HepG2 (cell line): ENCODE data around the gene HYLS1. TPM values are rescaled to one million over a fixed set of nuclear protein-coding genes. Genes with fewer than 3 reads are reported as not detected.

ENCODE experiments used
- ATAC-seq: fragments of 200-7000 bp; cut with Tn5 transposase; 3 replicates; pipeline ENCODE4 v1.9.1; 2020; ENCODE audit warnings: mild to moderate bottlenecking, moderate library complexity
- BruUV-seq: library from RNA; stranded (reverse); fragments of 400-500 nt; replicated peaks from 2 replicates; lab custom pipeline; 2021; lab: Mats Ljungman, UMichigan
- CTCF ChIA-PET: fragments of 300-600 bp; formaldehyde crosslinking; extraction: SDS; loops from one replicate; lab custom pipeline; 2021; ENCODE audit warnings: low total read pairs, inconsistent platforms, low intra/inter-chr PET ratio; lab: Yijun Ruan, JAX
- POLR2A ChIA-PET: fragments of 350-600 bp; sonication (Branson Sonifier 250); formaldehyde crosslinking; loops from one replicate; lab custom pipeline; 2020; ENCODE audit warnings: antibody characterized with exemption, inconsistent platforms; lab: Yijun Ruan, JAX
- DNase-seq: peaks from one replicate; pipeline ENCODE4 v3.0.0-alpha.2; 2015; ENCODE audit warnings: low spot score
- FAIRE-seq: peaks from 3 replicates; lab custom pipeline; 2011; peaks lifted over from hg19 to GRCh38; lab: Jason Lieb, UNC
- H2AFZ ChIP-seq: one replicate; pipeline ENCODE4 v1.6.1; 2011; ENCODE audit warnings: low read length, inconsistent platforms
- H3K27ac ChIP-seq: fragments of 300-600 bp; 3 replicates; pipeline ENCODE4 v1.8.0; 2011; ENCODE audit warnings: mixed run types, mild to moderate bottlenecking, mixed read lengths, low read length, inconsistent platforms; ENCODE audit not compliant: insufficient read depth; ENCODE audit errors: extremely low read length
- H3K27me3 ChIP-seq, 2 experiments: fragments of 200-600 bp in 1 of 2; 2 replicates in 1 of 2; 3 replicates in 1 of 2; pipeline versions ENCODE4 v1.6.0 to v1.8.0; 2011; ENCODE audit warnings: low read length in 2 of 2, mild to moderate bottlenecking in 2 of 2, moderate library complexity in 2 of 2, inconsistent platforms in 1 of 2; ENCODE audit not compliant: insufficient read depth in 2 of 2, control insufficient read depth in 1 of 2
- H3K36me3 ChIP-seq, 2 experiments: fragments of 200-600 bp in 1 of 2; replicated peaks in 1 of 2; 2 replicates in 1 of 2; 3 replicates in 1 of 2; pipeline versions ENCODE4 v1.5.1 to v1.8.0; 2011; ENCODE audit warnings: low read length in 2 of 2, inconsistent platforms in 1 of 2; ENCODE audit not compliant: insufficient read depth in 2 of 2, control insufficient read depth in 1 of 2
- H3K4me1 ChIP-seq: 2 replicates; pipeline ENCODE4 v1.5.1; 2012; ENCODE audit warnings: low read length, inconsistent platforms; ENCODE audit not compliant: insufficient read depth
- H3K4me2 ChIP-seq: 2 replicates; pipeline ENCODE4 v1.6.0; 2011; ENCODE audit warnings: low read depth, low read length, inconsistent platforms
- H3K4me3 ChIP-seq, 3 experiments: fragments of 200-600 bp in 1 of 3; sonication (generic), shearing (Covaris generic) in 1 of 3; replicated peaks in 1 of 3; 2 replicates each; pipeline ENCODE4 v1.5.1; 2011 to 2016; ENCODE audit warnings: low read length in 3 of 3, inconsistent platforms in 2 of 3, low read depth in 2 of 3, mild to moderate bottlenecking in 2 of 3, control low read depth in 1 of 3, mixed read lengths in 1 of 3; ENCODE audit not compliant: insufficient read depth in 1 of 3
- H3K79me2 ChIP-seq: one replicate; pipeline ENCODE4 v1.6.1; 2011; ENCODE audit warnings: low read length, inconsistent platforms; ENCODE audit not compliant: insufficient read depth
- H3K9ac ChIP-seq: 2 replicates; pipeline ENCODE4 v1.6.0; 2011; ENCODE audit warnings: mild to moderate bottlenecking, low read depth, low read length, inconsistent platforms; ENCODE audit not compliant: insufficient read depth
- H3K9me3 ChIP-seq: 2 replicates; pipeline ENCODE4 v1.5.1; 2012; ENCODE audit warnings: mild to moderate bottlenecking, low read length
- H4K20me1 ChIP-seq: 2 replicates; pipeline ENCODE4 v1.6.0; 2011; ENCODE audit warnings: inconsistent platforms, mild to moderate bottlenecking, low read length, moderate library complexity; ENCODE audit not compliant: insufficient read depth
- CBX2 ChIP-seq, 2 experiments: fragments of 200-600 bp in 1 of 2; sonication (generic); formaldehyde crosslinking in 1 of 2; IDR thresholded peaks; 2 replicates each; pipeline versions ENCODE4 v1.7.0 to v1.8.1; 2018 to 2022; ENCODE audit warnings: low read depth in 2 of 2, low read length in 1 of 2, mild to moderate bottlenecking in 1 of 2, missing genetic modification reagents in 1 of 2
- CTCF ChIP-seq: sonication (generic); formaldehyde crosslinking; IDR thresholded peaks from 2 replicates; pipeline ENCODE4 v1.5.0; 2020; ENCODE audit warnings: mild to moderate bottlenecking, missing genetic modification reagents, moderate library complexity
- HIVEP1 ChIP-seq: sonication (generic); formaldehyde crosslinking; IDR thresholded peaks from 2 replicates; pipeline ENCODE4 v1.4.0; 2020; ENCODE audit warnings: mild to moderate bottlenecking, missing genetic modification reagents
- HMGXB4 ChIP-seq, 2 experiments: sonication (generic) in 1 of 2; formaldehyde crosslinking in 1 of 2; IDR thresholded peaks; 2 replicates each; pipeline versions ENCODE4 v1.4.0 to v1.6.1; 2018 to 2020; ENCODE audit warnings: missing genetic modification reagents in 2 of 2, borderline replicate concordance in 1 of 2, low read depth in 1 of 2, mild to moderate bottlenecking in 1 of 2, missing biosample characterization in 1 of 2
- HOXA5 ChIP-seq: sonication (generic); formaldehyde crosslinking; IDR thresholded peaks from 2 replicates; pipeline ENCODE4 v1.4.0; 2020; ENCODE audit warnings: missing genetic modification reagents
- MAF1 ChIP-seq: sonication (generic); formaldehyde crosslinking; IDR thresholded peaks from 2 replicates; pipeline ENCODE4 v1.5.0; 2020; ENCODE audit warnings: missing genetic modification reagents, borderline replicate concordance
- NFIC ChIP-seq: IDR thresholded peaks from 2 replicates; pipeline ENCODE4 v1.6.1; 2012; ENCODE audit warnings: mild to moderate bottlenecking, low read length, inconsistent platforms
- NR0B2 ChIP-seq: sonication (generic); formaldehyde crosslinking; IDR thresholded peaks from 2 replicates; pipeline ENCODE4 v1.4.0; 2020; ENCODE audit warnings: mild to moderate bottlenecking, missing genetic modification reagents
- PAWR ChIP-seq: sonication (generic); formaldehyde crosslinking; IDR thresholded peaks from 2 replicates; pipeline ENCODE4 v1.4.0; 2020; ENCODE audit warnings: missing genetic modification reagents, mild to moderate bottlenecking, borderline replicate concordance
- PRPF4 ChIP-seq: fragments of 200-400 bp; formaldehyde crosslinking; IDR thresholded peaks from 2 replicates; pipeline ENCODE4 v1.6.1; 2016; ENCODE audit warnings: low read length, low read depth; ENCODE audit not compliant: poor library complexity, severe bottlenecking
- SIX1 ChIP-seq: sonication (generic); formaldehyde crosslinking; IDR thresholded peaks from 2 replicates; pipeline ENCODE4 v1.4.0; 2020; ENCODE audit warnings: missing genetic modification reagents, borderline replicate concordance
- TAF1 ChIP-seq: sonication (generic); formaldehyde crosslinking; IDR thresholded peaks from 2 replicates; pipeline ENCODE4 v1.4.0; 2020; ENCODE audit warnings: missing genetic modification reagents
- ZBTB3 ChIP-seq: sonication (generic); formaldehyde crosslinking; IDR thresholded peaks from 2 replicates; pipeline ENCODE4 v1.4.0; 2020; ENCODE audit warnings: low read depth, mild to moderate bottlenecking, moderate library complexity, missing genetic modification reagents, borderline replicate concordance
- ZNF251 ChIP-seq: sonication (generic); formaldehyde crosslinking; IDR thresholded peaks from 2 replicates; pipeline ENCODE4 v1.9.0; 2021; ENCODE audit warnings: mild to moderate bottlenecking, missing genetic modification reagents
- ZNF546 ChIP-seq: sonication (generic); formaldehyde crosslinking; conservative IDR thresholded peaks from 2 replicates; pipeline ENCODE4 v1.8.1; 2023; ENCODE audit warnings: mild to moderate bottlenecking, missing genetic modification reagents
- ZNF597 ChIP-seq: sonication (generic); formaldehyde crosslinking; IDR thresholded peaks from 2 replicates; pipeline ENCODE4 v1.5.0; 2020; ENCODE audit warnings: missing genetic modification reagents
- ZNF670 ChIP-seq: sonication (generic); formaldehyde crosslinking; IDR thresholded peaks from 2 replicates; pipeline ENCODE4 v1.8.0; 2022; ENCODE audit warnings: mild to moderate bottlenecking, missing genetic modification reagents, borderline replicate concordance
- ZNF740 ChIP-seq: sonication (generic); formaldehyde crosslinking; IDR thresholded peaks from 2 replicates; pipeline ENCODE4 v1.4.0; 2020; ENCODE audit warnings: missing genetic modification reagents
- WGBS: methylation state at CpG from one replicate; pipeline ENCODE4 v1.1.6; 2017; ENCODE audit warnings: low lambda C conversion rate; 5-methylcytosine and 5-hydroxymethylcytosine counted together
- in situ Hi-C: cut with HindIII; loops from 2 replicates; pipeline ENCODE4 v1.10.0; 2017; ENCODE audit warnings: low pct_unique_long_range_greater_than_20kb; ENCODE audit not compliant: extremely low pct_ligation_motif_present
- intact Hi-C: fragments of 100-400 bp; cut with micrococcal nuclease; formaldehyde crosslinking; loops from one replicate; pipeline ENCODE4 v1.10.0; 2022; ENCODE audit not compliant: unreplicated experiment
- polyA plus RNA-seq, 8 experiments: library from polyadenylated mRNA; depleted of rRNA in 3 of 8; stranded (reverse) in 7 of 8; unstranded in 1 of 8; fragments of >200 nt; fragmentation: Illumina TruSeq in 4 of 8; extraction: Trizol in 4 of 8; gene quantifications; 2 replicates each; pipeline versions ENCODE4 v1.2.1 to v1.2.3, GENCODE V29; 2011 to 2016; ENCODE audit warnings: low read depth in 4 of 8, missing spikeins in 1 of 8, mixed read lengths in 1 of 8; ENCODE audit not compliant: insufficient read depth in 1 of 8
- total RNA-seq, 5 experiments: library from RNA; depleted of rRNA; stranded (reverse); fragments of >200 nt; fragmentation: Illumina TruSeq; extraction: Trizol; gene quantifications; 2 replicates each; pipeline ENCODE4 v1.2.3, GENCODE V29; 2016; ENCODE audit warnings: low read depth in 1 of 5

HYLS1 gene
- total and polyA plus RNA-seq, 2 of the 13 experiments (the other 11 are each of a cell fraction or from before 2014, with no cell fraction given): 1.3 to 3.8 TPM

- H3K27ac ChIP-seq: no peak overlapping the region
- 30% methylated on average over 3 of the region's 3 CpGs for WGBS
- no peak overlapping the region for H3K9ac ChIP-seq
- CTCF ChIA-PET: no interaction called here
- H3K4me1 ChIP-seq: peaks cover 32% of the 10 kb centered on the region
- TF ChIP-seq ZNF546 (CRISPR knock-in tag) (no peak), PAWR (CRISPR knock-in tag) (no peak), PRPF4 (no peak), SIX1 (CRISPR knock-in tag) (no peak), ZNF740 (CRISPR knock-in tag) (no peak), ZNF251 (CRISPR knock-in tag) (no peak), HIVEP1 (no peak), HOXA5 (CRISPR knock-in tag) (no peak), ZNF670 (CRISPR knock-in tag) (no peak), ZBTB3 (no peak), NR0B2 (no peak), TAF1 (no peak), CTCF (no peak), MAF1 (CRISPR knock-in tag) (no peak), ZNF597 (no peak), HMGXB4 (CRISPR knock-in tag; IDR thresholded peaks at IDR 0.05; ENCODE audit: borderline replicate concordance in 1 of 2, low read depth in 1 of 2) (no peak), NFIC (no peak), CBX2 (IDR thresholded peaks at IDR 0.05; ENCODE audit: low read depth, low read length) (no peak), CBX2 (CRISPR knock-in tag; IDR thresholded peaks at IDR 0.05; ENCODE audit: low read depth) (no peak)
- no peak overlapping the region for H3K4me2 ChIP-seq
- H3K9me3 ChIP-seq: no peaks in the 10 kb centered on the region
- intact Hi-C loops (no loop called here), in situ Hi-C loops (no loop called here)
- DNase-seq (no peak), ATAC-seq (no peak), FAIRE-seq (no peak)
- POLR2A ChIA-PET: no interaction called here
- H4K20me1 ChIP-seq: no peaks in the 10 kb centered on the region
- H3K79me2 ChIP-seq: no peaks in the 10 kb centered on the region
- no TSS peak for BruUV-seq
- H3K36me3 ChIP-seq: no peaks in the 10 kb centered on the region
- H3K4me3 ChIP-seq: no peak overlapping the region
- no peak overlapping the region for H2AFZ ChIP-seq
- 0 out of 5 replicates have a peak, but pooled peaks cover 0 to 8% of the 10 kb centered on the region in 2 experiments for H3K27me3 ChIP-seq
These were observed 43.6 kb downstream of the HYLS1 start for GRCh38 chr11:125931116-125931515.
